Fibroblast of mammary gland (primary cell): ENCODE results near the gene ACOXL.

ENCODE experiments used
- DNase-seq: peaks from one replicate; pipeline ENCODE4 v3.0.0-alpha.2; 2010; ENCODE audit warnings: low read depth
- H3K4me3 ChIP-seq: 2 replicates; pipeline ENCODE4 v1.5.1; 2011; ENCODE audit warnings: low read depth, mild to moderate bottlenecking, low read length, moderate library complexity; ENCODE audit not compliant: control insufficient read depth
- TF ChIP-seq, protein P1 (sequence below): conservative IDR thresholded peaks from 2 replicates; pipeline ENCODE4 v1.5.1; 2011; ENCODE audit warnings: low read depth, low read length, inconsistent platforms; ENCODE audit not compliant: control insufficient read depth, insufficient read depth

Gene ACOXL

DNA sequence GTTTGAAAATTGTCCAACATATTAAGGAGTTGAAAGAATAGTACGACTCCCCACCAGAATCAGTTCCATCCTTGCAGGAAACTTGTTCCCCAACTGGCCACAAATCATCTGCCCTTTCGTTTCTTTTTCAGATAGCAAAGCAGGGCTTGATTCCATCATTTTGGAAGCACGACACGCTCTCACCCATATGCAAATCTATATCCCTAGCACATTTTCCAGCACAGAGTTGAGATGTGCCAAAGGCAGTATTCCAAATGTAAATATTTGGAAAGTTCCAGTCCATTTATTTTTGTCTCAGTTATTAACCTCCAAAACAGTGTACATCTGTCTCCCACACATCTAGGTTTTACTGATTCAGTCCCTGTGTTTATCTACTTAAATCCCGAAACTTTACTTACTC is 259.5 kb downstream of the ACOXL start:
- no peak overlapping the region for H3K4me3 ChIP-seq
- TF ChIP-seq, protein P1, sequence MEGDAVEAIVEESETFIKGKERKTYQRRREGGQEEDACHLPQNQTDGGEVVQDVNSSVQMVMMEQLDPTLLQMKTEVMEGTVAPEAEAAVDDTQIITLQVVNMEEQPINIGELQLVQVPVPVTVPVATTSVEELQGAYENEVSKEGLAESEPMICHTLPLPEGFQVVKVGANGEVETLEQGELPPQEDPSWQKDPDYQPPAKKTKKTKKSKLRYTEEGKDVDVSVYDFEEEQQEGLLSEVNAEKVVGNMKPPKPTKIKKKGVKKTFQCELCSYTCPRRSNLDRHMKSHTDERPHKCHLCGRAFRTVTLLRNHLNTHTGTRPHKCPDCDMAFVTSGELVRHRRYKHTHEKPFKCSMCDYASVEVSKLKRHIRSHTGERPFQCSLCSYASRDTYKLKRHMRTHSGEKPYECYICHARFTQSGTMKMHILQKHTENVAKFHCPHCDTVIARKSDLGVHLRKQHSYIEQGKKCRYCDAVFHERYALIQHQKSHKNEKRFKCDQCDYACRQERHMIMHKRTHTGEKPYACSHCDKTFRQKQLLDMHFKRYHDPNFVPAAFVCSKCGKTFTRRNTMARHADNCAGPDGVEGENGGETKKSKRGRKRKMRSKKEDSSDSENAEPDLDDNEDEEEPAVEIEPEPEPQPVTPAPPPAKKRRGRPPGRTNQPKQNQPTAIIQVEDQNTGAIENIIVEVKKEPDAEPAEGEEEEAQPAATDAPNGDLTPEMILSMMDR, result no peak
- no peak for DNase-seq

DNA sequence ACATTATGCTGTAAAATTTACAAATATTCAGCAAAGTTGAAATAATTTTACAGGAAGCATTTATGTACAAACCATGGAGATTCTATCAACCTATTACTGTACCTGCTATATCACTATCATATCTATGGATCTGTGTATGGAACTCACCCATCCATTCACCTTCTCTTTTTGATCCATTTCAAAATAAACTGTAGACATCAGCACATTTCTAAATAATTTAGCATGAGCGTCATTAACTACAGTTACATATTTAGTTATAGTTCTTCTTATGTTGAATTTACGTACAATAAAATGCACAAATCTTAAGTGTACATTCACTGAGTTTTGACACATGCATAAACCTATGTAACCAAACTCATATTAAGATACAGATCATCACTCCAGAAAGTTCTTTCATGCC is 260.5 kb downstream of the ACOXL start:
- no peak for DNase-seq
- H3K4me3 ChIP-seq, result no peak overlapping the region
- TF ChIP-seq, protein P1, result no peak

DNA sequence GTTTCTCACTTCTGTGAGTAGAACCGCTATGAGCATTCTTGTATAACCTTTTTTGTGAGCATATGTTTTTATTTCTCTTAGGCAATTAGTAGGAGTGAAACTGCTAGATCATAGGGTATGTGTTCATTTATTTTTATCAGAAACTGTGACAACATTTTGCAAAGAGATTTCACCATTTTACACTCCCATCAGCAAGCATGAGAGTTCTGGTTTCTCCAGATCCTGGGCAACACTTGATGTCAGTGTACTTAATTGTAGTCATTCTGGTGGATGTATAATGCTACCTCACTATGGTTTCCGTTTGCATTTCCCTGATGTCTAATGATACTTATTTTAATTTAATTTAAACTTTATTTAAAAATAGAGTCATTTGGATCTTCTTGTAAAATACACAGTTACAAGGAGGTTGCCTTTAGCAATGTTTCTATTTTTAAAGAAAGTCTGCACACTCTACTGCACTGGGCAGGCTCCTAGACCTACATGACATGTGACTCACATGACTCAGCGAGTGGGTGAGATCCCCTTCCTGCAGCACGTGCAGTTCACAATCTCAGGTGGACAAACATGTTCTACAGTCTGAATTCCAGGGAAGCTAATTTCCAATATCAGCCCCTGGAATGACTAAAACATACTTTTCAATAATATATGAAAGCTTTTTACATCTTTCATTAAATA is 261.3 kb downstream of the ACOXL start:
- TF ChIP-seq, protein P1, result no peak
- no peak overlapping the region for H3K4me3 ChIP-seq
- DNase-seq, result no peak

DNA sequence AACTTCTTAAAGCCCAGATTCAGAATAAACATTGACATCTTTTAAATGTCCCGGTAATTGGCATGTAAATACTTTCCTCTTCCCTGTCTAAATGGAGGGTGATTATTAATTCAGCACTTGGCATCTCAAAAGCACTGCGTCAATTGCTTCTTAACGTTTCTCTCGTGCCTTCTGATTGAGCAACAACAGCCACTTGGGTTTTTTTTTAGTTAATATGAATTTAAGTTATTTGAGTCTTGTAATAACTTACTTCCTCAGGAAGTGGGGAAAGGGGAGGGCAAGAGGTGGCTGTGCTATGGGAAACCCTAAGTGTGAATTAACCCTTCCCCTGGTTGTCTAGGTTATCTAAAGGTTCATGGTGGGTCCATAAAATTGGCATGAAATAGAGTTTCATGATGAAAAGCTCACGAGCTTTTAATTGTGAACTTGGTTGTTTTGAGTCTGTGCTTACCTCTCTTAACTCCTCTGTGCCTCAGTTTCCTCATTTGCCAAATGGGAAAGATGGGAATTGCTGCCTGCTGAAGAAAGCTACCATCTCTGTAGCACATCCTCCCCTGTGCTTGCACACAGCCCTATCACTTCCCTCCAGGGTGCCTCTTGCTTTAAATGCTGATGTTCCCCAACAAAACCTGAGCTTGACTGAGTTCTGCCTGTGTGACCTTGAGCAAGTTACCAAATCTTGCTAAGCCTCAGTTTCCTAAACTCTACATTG is 262.0 kb downstream of the ACOXL start:
- H3K4me3 ChIP-seq, result no peak overlapping the region
- no peak for DNase-seq
- TF ChIP-seq, protein P1, result no peak

DNA sequence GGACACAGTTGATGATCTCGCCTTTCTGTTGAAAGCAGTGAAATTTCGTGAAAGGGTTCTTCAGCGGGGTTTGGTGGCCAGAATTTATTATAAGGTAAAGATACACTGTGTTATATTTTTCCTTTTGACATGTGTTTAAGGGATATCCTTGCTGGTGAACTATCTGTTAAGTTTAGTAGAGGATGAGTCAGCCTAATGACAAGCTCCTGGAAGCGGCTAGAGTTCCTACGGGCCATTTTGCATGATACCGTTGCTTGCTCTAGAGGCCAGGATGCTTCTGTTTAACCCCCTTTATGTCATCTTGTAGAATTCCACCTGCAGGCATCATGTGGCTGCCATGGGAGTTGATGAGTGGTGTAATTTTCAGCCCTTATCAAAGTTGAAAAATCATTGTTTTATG is 263.5 kb downstream of the ACOXL start:
- TF ChIP-seq, protein P1, result no peak
- peak; percentile 10 for DNase-seq
- H3K4me3 ChIP-seq, result no peak overlapping the region

DNA sequence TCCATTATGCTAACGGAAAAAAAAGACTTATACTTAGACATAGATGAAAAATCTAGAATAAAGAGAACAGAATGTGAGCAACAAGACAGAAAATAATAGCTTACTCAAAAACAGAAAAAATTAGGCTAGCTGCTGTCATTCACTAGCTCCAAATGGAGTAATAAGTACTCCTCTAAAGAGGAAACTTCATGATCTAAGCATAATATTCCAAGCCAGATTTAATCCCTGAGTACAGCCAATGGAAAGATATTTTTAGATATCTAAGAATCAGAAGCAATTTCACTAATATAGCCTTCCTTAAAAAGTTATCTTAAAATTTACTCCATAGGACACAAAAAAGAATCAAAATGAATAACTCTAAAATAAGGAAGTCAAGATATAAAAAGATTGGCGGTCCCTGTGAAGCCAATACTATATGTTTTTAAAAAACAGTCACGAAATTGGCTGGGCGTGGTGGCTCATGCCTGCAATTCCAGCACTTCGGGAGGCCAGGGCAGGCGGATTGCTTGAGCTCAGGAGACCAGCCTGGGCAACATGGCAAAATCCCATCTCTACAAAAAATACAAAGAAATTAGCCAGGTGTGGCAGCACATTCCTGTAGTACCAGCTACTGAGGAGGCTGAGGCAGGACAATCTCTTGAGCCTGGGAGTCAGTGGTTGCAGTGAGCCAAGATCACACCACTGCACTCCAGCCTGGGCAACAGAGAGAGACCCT is 265.1 kb downstream of the ACOXL start:
- TF ChIP-seq, protein P1, result no peak
- H3K4me3 ChIP-seq, result no peak overlapping the region

More for the DNA sequence above, 265.1 kb downstream of the ACOXL start:
- DNase-seq, result no peak
